Fibroblast of the aortic adventitia (primary cell): ENCODE data around the gene MBD3L1. TPM values are rescaled to one million over a fixed set of nuclear protein-coding genes. Genes with fewer than 3 reads are reported as not detected.

Experiments used
- DNase-seq: peaks from one replicate; pipeline ENCODE4 v3.0.0-alpha.2; 2010; ENCODE audit warnings: low read depth
- H3K4me3 ChIP-seq: 2 replicates; pipeline ENCODE4 v1.5.1; 2011; ENCODE audit warnings: low read depth, mild to moderate bottlenecking, control low read depth, low read length, moderate library complexity
- total RNA-seq: library from RNA; depleted of rRNA; stranded (reverse); fragments of >200 nt; gene quantifications from 2 replicates; pipeline ENCODE4 v1.2.3, GENCODE V29; 2012; ENCODE audit warnings: low replicate concordance
- TF ChIP-seq, protein P1 (sequence below): IDR thresholded peaks from 2 replicates; pipeline ENCODE4 v1.5.1; 2011; ENCODE audit warnings: mild to moderate bottlenecking, low read length, control low read depth, inconsistent platforms; ENCODE audit not compliant: insufficient read depth

MBD3L1 gene
- total RNA-seq = not detected in 2 replicates

DNA sequence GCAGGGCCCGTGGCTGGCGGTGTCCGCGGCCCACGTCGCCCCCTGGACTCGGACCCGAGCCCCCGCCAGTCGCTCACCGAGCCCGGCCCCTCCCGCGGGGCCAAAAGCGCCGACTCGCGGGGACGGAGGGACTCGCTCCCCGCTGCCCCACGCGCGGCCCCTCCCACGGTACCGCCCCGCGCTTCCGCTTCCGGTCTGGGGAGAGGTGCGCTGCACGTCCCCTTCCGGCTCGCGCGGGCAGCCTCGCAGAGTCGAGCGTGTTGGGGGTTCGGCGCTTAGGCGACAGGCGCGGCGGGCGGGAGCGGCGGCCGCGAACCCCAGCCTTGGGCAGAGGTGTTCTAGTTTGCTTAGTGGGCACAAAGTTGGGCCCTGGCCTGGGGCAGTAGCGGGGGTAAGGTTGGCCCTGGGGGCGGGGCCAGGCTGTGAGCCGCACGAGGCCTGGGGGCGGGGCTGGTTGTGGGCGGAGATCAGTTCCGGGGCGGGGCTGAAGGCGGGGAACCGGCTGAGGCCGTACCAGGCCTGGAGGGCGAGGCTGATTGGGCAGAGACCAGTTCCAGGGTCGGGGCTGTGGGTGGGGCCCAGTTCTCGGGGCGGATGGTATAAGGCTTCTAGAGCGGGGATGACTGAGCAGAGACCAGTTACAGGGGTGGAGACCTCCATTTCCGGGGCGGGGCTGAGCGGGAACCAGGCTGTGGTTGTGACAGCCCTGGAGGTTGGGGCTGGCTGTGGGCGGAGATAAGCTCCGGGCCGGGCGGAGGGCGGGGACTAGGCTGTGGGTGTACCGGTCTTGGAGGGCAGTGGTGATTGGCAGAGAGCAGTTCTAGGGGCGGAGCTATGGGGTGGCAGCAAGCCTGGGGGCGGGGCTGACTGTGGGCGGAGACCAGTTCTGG, at the start of gene MBD3L1, which contains the start of gene ZNF558:
Gene MBD3L1 (plus strand): TSS at position 246 of the 890 bp plus-strand sequence. CDS start 10,302 bp downstream, outside the sequence.
Gene ZNF558 (minus strand): TSS at position 173 of the 890 bp plus-strand sequence. CDS start 9,645 bp downstream, outside the sequence.
- TF ChIP-seq, protein P1, sequence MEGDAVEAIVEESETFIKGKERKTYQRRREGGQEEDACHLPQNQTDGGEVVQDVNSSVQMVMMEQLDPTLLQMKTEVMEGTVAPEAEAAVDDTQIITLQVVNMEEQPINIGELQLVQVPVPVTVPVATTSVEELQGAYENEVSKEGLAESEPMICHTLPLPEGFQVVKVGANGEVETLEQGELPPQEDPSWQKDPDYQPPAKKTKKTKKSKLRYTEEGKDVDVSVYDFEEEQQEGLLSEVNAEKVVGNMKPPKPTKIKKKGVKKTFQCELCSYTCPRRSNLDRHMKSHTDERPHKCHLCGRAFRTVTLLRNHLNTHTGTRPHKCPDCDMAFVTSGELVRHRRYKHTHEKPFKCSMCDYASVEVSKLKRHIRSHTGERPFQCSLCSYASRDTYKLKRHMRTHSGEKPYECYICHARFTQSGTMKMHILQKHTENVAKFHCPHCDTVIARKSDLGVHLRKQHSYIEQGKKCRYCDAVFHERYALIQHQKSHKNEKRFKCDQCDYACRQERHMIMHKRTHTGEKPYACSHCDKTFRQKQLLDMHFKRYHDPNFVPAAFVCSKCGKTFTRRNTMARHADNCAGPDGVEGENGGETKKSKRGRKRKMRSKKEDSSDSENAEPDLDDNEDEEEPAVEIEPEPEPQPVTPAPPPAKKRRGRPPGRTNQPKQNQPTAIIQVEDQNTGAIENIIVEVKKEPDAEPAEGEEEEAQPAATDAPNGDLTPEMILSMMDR = no peak
- peak within 1 kb of the TSS; percentile 79 for H3K4me3 ChIP-seq
- DNase-seq = peak; percentile 97

DNA sequence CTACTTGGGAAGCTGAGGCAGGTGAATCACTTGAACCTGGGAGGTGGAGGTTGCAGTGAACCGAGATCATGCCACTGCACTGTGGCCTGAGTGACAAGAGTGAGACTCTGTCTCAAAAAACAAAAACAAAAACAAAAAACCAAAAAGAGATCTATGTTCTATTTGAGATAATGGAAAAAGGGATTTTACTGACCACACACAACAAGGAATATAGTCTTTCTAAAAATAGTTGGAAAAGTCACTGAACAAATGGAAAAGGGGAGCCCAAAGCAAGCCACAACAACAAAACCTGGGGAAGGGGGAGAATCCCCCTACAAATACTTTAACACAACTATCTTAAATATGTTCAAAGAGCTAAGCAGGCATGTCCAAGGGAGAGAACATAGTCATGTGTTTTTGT, 37.4 kb upstream of the MBD3L1 start:
- H3K4me3 ChIP-seq = no peak overlapping the region
- TF ChIP-seq, protein P1 = no peak

GRCh38 chr19:8806661-8807060, 25.5 kb upstream of the MBD3L1 start:
- DNase-seq = no peak
- TF ChIP-seq, protein P1 = no peak

More for the DNA sequence above, 37.4 kb upstream of the MBD3L1 start:
- DNase-seq = no peak

DNA sequence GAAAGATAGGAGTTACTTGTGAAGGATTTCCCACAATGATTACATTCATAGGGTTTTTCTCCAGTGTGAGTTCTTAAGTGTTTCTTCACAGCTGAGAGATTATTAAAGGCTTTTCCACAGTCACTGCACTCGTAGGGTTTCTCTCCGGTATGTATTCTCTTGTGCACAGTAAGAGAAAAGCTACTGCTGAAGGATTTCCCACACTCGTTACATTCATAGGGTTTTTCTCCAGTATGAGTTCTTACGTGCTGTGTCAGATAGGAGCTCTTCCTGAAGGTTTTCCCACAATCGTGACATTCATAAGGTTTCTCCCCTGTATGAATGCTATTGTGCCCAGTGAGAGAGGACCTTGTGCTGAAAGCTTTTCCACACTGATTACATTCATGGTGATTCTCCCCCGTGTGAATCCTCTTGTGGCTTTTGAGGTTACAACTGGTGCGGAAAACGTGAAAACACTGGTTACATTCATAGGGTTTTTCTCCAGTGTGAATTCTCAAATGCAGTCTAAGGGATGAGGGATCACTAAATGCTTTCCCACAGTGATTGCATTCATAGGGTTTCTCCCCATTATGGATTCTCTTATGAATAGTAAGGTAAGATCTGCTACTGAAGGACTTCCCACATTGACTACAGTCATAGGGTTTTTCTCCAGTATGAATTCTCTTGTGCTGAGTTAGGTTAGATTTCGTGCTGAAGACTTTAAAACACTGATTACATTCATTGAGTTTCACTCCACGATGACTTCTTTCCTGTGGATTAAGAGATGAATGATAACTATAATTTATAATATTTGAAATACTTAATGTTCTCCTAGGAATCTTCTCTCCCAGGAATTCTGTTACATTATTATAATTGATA, 20.6 kb upstream of the MBD3L1 start:
- TF ChIP-seq, protein P1 = no peak
- no peak for DNase-seq
- H3K4me3 ChIP-seq = no peak overlapping the region

More at GRCh38 chr19:8806661-8807060, 25.5 kb upstream of the MBD3L1 start:
- no peak overlapping the region for H3K4me3 ChIP-seq

GRCh38 chr19:8814176-8814575, 18.0 kb upstream of the MBD3L1 start:
- TF ChIP-seq, protein P1 = no peak
- DNase-seq = no peak
- H3K4me3 ChIP-seq = no peak overlapping the region

GRCh38 chr19:8815780-8816179, 16.4 kb upstream of the MBD3L1 start:
- no peak for DNase-seq
- H3K4me3 ChIP-seq = no peak overlapping the region
- TF ChIP-seq, protein P1 = no peak
